Nephron (organoid): ENCODE measurements around the gene MAD1L1.

Source experiments
- H3K27ac Mint-ChIP-seq, 3 experiments: 2 replicates each; pipeline ENCODE4 v1.8.0; 2020; ENCODE audit warnings: mixed read lengths in 3 of 3, mild to moderate bottlenecking in 2 of 3, moderate library complexity in 1 of 3
- H3K27me3 Mint-ChIP-seq: 2 replicates; pipeline ENCODE4 v1.8.0; 2021; ENCODE audit warnings: low read depth, mild to moderate bottlenecking, moderate library complexity, mixed read lengths
- H3K36me3 Mint-ChIP-seq: 2 replicates; pipeline ENCODE4 v1.8.0; 2020; ENCODE audit warnings: low read depth, mixed read lengths
- H3K4me1 Mint-ChIP-seq: 2 replicates; pipeline ENCODE4 v1.8.0; 2020; ENCODE audit warnings: mixed read lengths
- H3K4me3 Mint-ChIP-seq, 3 experiments: 2 replicates each; pipeline ENCODE4 v1.8.0; 2020; ENCODE audit warnings: mild to moderate bottlenecking in 3 of 3, mixed read lengths in 3 of 3, moderate library complexity in 2 of 3
- H3K9me3 Mint-ChIP-seq: 2 replicates; pipeline ENCODE4 v1.8.0; 2020; ENCODE audit warnings: mixed read lengths
- TF ChIP-seq, protein P1 (sequence below), 3 experiments: fragments of 200-600 bp; sonication (generic); IDR thresholded peaks; one replicate each; pipeline ENCODE4 v1.5.0; 2021; ENCODE audit warnings: antibody characterized with exemption in 3 of 3; ENCODE audit not compliant: unreplicated experiment in 3 of 3

The MAD1L1 gene

DNA sequence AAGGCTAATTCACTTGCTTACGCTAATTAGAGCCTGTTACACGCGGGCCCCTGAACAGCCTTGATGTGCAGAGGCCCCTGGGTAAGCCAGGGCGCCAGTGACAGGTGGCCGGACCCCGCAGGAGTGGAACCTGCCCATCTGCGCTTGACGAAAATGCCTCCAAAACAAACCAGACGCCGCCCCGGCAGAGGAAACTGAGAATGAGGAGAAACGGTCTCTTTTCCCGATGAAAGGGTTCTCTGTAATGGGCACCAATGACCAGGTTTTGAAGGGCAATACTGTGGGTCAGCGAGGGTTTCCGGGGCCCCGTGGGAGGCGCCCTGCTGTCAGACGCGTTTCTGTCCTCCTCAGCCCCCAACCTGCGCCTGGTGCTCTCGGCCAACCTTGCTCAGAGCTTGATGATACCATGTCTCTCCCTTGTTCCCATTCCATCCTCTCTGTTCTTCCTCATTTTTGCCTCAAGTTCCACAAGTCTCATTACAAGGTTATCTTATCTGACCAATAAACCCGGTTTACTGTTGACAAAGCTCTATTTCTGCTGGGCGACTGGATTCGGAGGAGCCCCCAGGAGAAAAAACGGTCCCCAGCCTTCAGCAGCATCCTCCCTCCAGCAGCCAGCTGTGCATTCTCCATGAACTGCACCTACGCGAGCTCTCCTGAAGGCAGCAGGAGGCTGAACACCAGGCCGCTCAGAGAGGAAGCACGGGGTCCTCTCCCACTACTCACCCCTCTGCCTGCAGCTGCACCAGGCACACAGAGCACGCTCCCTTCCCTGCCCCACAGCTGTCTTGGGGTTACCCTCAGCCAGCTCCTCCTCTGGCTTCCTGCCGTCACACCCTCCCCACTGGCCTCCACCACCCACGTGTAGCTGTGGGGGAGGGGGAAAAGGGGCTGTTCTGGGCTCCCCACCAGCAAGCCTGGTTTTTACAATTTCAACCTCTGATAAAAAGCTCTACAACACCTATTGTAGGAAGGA lies 202.0 kb downstream of the MAD1L1 start:
- H3K9me3 Mint-ChIP-seq: peaks cover 32% of the 10 kb centered on the region
- TF ChIP-seq, protein P1, sequence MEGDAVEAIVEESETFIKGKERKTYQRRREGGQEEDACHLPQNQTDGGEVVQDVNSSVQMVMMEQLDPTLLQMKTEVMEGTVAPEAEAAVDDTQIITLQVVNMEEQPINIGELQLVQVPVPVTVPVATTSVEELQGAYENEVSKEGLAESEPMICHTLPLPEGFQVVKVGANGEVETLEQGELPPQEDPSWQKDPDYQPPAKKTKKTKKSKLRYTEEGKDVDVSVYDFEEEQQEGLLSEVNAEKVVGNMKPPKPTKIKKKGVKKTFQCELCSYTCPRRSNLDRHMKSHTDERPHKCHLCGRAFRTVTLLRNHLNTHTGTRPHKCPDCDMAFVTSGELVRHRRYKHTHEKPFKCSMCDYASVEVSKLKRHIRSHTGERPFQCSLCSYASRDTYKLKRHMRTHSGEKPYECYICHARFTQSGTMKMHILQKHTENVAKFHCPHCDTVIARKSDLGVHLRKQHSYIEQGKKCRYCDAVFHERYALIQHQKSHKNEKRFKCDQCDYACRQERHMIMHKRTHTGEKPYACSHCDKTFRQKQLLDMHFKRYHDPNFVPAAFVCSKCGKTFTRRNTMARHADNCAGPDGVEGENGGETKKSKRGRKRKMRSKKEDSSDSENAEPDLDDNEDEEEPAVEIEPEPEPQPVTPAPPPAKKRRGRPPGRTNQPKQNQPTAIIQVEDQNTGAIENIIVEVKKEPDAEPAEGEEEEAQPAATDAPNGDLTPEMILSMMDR (IDR thresholded peaks at IDR 0.05; ENCODE audit: unreplicated experiment in 3 of 3): no peak
- H3K27ac Mint-ChIP-seq: peak overlapping the region in 1 of 3 experiments; percentile 9
- peaks cover 29% of the 10 kb centered on the region for H3K4me1 Mint-ChIP-seq
- no peaks in the 10 kb centered on the region for H3K27me3 Mint-ChIP-seq
- peaks cover 38% of the 10 kb centered on the region for H3K36me3 Mint-ChIP-seq
- H3K4me3 Mint-ChIP-seq: no peak overlapping the region

DNA sequence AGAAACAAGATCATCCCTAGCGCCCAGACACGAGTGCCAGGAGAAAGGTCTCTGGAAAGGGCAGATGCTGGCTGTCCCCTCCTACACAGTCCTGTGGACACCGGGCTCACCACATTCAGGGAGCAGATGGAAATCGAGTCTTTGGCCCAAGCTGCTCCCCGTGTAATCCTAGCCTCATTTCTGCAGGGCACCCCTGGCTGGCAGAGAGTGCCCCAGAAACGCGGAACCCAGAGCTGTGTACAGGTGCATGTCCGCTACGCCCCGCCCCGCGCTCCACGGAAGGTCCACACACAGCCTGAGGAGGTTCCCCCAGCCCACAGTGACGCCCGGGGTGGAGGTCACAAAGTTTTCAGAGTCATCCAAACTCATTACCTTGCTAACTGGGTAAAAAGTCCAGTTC lies 202.8 kb downstream of the MAD1L1 start:
- Mint-ChIP-seq H3K36me3 (peaks cover 44% of the 10 kb centered on the region), H3K4me1 (peaks cover 29% of the 10 kb centered on the region), H3K27ac (peak overlapping the region in 1 of 3 experiments; percentile 48), H3K9me3 (peaks cover 38% of the 10 kb centered on the region), H3K27me3 (no peaks in the 10 kb centered on the region), H3K4me3 (no peak overlapping the region)
- TF ChIP-seq, protein P1 (IDR thresholded peaks at IDR 0.05; ENCODE audit: unreplicated experiment in 3 of 3): no peak

- Mint-ChIP-seq H3K27ac (peak overlapping the region in 1 of 3 experiments; percentile 48), H3K27me3 (no peaks in the 10 kb centered on the region), H3K4me3 (no peak overlapping the region), H3K4me1 (peaks cover 24% of the 10 kb centered on the region), H3K36me3 (peaks cover 50% of the 10 kb centered on the region), H3K9me3 (peaks cover 44% of the 10 kb centered on the region)
- TF ChIP-seq, protein P1 (IDR thresholded peaks at IDR 0.05; ENCODE audit: unreplicated experiment in 3 of 3): no peak
Measured at GRCh38 chr7:2029211-2029905, 203.4 kb downstream of the MAD1L1 start.

GRCh38 chr7:2028733-2029132 lies 204.0 kb downstream of the MAD1L1 start:
- TF ChIP-seq, protein P1 (IDR thresholded peaks at IDR 0.05; ENCODE audit: unreplicated experiment in 3 of 3): no peak
- Mint-ChIP-seq H3K36me3 (peaks cover 55% of the 10 kb centered on the region), H3K4me1 (peaks cover 27% of the 10 kb centered on the region), H3K4me3 (no peak overlapping the region), H3K27ac (no peak overlapping the region), H3K27me3 (no peaks in the 10 kb centered on the region), H3K9me3 (peaks cover 49% of the 10 kb centered on the region)

- Mint-ChIP-seq H3K4me1 (peaks cover 21% of the 10 kb centered on the region), H3K4me3 (no peak overlapping the region), H3K27ac (no peak overlapping the region), H3K27me3 (no peaks in the 10 kb centered on the region), H3K9me3 (peaks cover 52% of the 10 kb centered on the region), H3K36me3 (peaks cover 60% of the 10 kb centered on the region)
- TF ChIP-seq, protein P1 (IDR thresholded peaks at IDR 0.05; ENCODE audit: unreplicated experiment in 3 of 3): no peak
Measured at GRCh38 chr7:2025188-2025587, 207.6 kb downstream of the MAD1L1 start.
